AG04450 (cell line): ENCODE data around the gene CETN2. TPM values are rescaled to one million over a fixed set of nuclear protein-coding genes. Genes with fewer than 3 reads are reported as not detected.

Experiments
- CTCF ChIA-PET: fragments of 300-600, 350-600 bp; formaldehyde crosslinking; extraction: SDS; loops from one replicate; lab custom pipeline; 2022; ENCODE audit warnings: antibody characterized with exemption, inconsistent platforms; lab: Charles Lee
- POLR2A ChIA-PET: fragments of 350-600 bp; formaldehyde crosslinking; extraction: SDS; loops from one replicate; lab custom pipeline; 2021; ENCODE audit warnings: antibody characterized with exemption, inconsistent platforms; lab: Yijun Ruan, JAX
- DNase-seq: peaks from one replicate; pipeline ENCODE4 v3.0.0-alpha.2; 2011; ENCODE audit warnings: low read depth, low spot score
- H3K27ac ChIP-seq: one replicate; pipeline ENCODE4 v1.5.1; 2012; ENCODE audit warnings: low read depth, low read length, control low read depth
- H3K27me3 ChIP-seq: one replicate; pipeline ENCODE4 v1.6.0; 2012; ENCODE audit warnings: low read length; ENCODE audit not compliant: control insufficient read depth, insufficient read depth
- H3K4me3 ChIP-seq: 2 replicates; pipeline ENCODE4 v1.5.1; 2011; ENCODE audit warnings: mild to moderate bottlenecking, low read depth, low read length, control low read depth
- H3K9me3 ChIP-seq: 2 replicates; pipeline ENCODE4 v1.5.1; 2012; ENCODE audit warnings: low read length; ENCODE audit not compliant: control insufficient read depth, insufficient read depth
- polyA minus RNA-seq: library from RNA; depleted of rRNA, polyadenylated mRNA; stranded (reverse); fragments of >200 nt; gene quantifications from 2 replicates; pipeline ENCODE4 v1.2.3, GENCODE V29; 2011; rRNA and poly(A)+ RNA removed
- polyA plus RNA-seq: library from polyadenylated mRNA; depleted of rRNA; stranded (reverse); fragments of >200 nt; gene quantifications from 2 replicates; pipeline ENCODE4 v1.2.3, GENCODE V29; 2011; rRNA removed
- TF ChIP-seq, protein P1 (sequence below): IDR thresholded peaks from 2 replicates; pipeline ENCODE4 v1.5.1; 2011; ENCODE audit warnings: low read depth, low read length, control low read depth, inconsistent platforms

Gene CETN2
- 53.8 and 70.9 TPM in 2 replicates for polyA plus RNA-seq
- 7.1 and 11.1 TPM in 2 replicates for polyA minus RNA-seq

DNA sequence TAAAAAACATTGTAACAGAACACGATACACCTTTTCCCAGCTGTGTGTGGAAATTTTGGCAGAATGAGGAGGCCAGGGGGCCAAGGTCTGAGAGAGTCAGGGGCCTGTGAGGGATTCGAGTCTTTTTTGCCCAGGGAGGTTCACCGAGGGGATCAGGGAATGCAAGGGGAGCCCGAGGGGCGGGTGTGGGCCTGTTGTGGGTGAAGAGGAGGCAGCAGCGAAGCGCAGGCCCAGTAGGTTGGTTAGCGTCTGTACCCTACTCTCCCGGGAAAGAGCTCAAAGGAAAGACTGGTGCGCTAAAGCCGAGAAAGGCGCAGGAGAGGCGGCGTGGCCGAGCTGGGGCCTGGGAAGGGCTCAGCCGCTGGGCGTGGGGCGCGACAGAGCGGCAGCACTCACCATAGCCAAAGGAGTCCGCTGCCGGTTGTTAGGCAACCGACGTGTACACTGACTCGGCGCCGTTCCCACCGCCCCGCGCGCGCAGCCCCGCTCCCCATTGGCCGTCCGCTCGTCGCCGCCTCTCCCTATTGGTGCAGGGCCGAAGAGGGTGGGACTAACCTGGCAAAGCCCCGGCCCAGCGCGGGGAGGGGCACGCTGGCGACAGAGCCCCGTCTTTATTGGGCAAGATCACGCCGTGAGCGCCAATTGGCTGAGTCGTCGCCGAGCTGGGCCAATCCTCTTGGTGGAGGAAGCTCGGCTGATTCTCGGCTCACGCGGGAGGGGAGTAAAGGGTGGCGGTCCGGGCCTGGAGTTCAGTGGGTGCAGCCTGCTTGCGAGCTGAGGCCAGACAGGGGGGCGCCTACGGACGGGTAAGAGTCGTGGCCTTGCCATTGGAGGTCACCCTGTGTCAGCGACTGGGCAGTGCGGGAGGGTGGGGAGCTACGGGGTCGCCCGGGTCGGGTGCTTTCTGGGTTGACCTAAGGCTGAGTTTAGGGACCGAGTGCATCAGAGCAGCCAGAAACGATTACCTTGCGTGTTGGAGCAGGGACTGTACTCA is at the start of gene CETN2, which contains the start of gene NSDHL:
Gene CETN2, minus strand, starts transcription at position 446 of the 994 bp plus-strand sequence. Its CDS starts 47 bp downstream, at position 399.
Gene NSDHL, plus strand, starts transcription at position 752 of the 994 bp plus-strand sequence. CDS start 15,262 bp downstream, outside the sequence.
- Histone ChIP-seq H3K4me3 (peak within 1 kb of the TSS; percentile 72), H3K27ac (no peak within 1 kb of the TSS), H3K9me3 (no peaks in the 10 kb centered on the region), H3K27me3 (no peaks in the 10 kb centered on the region)
- ChIA-PET POLR2A (interaction anchor here (1.0 kb wide), 1 partner anchor 12 kb away, joined by 4 read pairs; no protein-coding TSS in a partner anchor), CTCF (interaction anchor here (1.3 to 2.1 kb wide), 3 partner anchors 9 to 111 kb away, joined by 3 to 11 read pairs (median 4); no protein-coding TSS in a partner anchor)
- peak; percentile 88 for DNase-seq
- TF ChIP-seq, protein P1, sequence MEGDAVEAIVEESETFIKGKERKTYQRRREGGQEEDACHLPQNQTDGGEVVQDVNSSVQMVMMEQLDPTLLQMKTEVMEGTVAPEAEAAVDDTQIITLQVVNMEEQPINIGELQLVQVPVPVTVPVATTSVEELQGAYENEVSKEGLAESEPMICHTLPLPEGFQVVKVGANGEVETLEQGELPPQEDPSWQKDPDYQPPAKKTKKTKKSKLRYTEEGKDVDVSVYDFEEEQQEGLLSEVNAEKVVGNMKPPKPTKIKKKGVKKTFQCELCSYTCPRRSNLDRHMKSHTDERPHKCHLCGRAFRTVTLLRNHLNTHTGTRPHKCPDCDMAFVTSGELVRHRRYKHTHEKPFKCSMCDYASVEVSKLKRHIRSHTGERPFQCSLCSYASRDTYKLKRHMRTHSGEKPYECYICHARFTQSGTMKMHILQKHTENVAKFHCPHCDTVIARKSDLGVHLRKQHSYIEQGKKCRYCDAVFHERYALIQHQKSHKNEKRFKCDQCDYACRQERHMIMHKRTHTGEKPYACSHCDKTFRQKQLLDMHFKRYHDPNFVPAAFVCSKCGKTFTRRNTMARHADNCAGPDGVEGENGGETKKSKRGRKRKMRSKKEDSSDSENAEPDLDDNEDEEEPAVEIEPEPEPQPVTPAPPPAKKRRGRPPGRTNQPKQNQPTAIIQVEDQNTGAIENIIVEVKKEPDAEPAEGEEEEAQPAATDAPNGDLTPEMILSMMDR, result no peak

DNA sequence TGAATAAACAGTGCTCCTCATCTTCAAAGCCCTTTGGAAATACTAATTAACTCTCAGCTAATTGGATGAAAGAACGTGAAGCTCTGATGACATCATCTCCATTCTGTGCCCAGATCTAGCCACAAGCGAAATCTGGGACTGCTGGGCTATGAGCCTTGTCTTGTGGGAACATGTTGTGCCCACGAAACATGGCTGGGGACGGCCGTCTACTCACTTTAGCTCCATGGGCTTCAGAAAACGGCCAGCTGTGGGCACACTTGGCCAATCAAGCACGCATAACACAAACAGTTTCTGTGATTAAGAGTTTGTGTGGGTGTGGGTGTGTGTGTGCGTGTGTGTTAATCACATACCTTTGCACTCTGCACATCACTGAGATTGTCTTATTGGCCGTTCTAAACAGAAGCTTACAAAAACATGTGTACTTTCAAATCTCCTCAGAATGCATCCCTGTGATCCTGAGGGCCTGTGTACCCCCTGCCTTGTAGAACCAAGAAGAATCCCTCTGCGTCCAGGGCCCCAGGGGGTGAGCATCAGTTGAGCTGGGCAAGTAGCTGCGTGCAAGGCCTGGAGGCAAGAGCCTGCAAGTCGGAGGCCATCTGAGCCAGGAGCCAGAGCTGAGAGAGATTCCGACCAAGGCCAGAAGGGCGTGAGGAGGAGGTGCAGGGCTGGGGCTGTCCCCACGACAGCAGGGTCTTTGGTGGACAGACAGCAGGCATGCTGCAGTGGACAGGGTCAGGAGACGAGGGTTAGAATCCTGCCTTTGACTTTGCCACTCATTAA is 48.6 kb upstream of the CETN2 start:
- H3K27me3 ChIP-seq, result peaks cover 2% of the 10 kb centered on the region

DNA sequence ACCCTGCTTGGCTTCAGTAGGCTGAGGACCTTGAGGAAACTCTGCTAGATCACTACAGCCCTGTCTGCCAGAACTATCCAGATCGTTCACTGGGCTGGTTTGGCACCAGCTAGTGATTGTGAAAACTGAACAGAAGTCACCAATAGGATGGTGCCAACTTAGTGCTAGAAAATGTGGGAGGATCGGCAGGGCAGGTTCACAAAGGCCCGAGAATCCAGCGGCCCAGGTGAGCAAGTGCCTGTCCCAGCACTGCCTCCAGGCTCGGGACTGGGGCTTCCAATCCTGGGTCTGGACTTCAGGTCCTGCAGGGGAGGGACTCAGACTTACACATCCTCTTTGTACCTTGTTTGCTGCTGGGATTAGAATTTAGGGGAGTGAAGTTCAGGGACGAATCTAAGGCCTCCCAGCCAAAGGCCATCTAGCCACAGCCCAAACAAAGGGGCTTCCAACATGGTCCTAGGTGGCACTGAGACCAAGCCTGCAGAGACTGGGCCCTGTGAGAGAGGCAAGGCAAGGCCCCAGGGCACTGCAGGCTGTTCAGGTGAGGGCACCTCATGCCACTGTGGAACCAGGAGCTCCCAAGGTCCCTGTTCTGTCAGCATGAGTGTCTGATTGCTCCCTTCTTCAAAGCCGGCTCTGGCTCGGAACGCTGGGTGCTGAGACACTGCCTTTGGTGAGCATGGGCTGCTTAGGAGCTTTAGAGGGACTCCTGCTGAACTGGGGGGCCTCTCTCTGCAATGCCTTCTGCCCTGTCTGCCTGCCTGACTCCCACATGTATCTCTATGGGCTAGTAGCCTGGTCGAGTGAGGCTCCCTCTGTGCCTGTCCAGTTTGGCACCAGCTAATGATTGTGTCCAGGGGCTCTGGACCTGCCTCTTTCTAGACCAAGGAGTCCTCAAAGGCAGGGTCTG is 46.6 kb upstream of the CETN2 start:
- CTCF ChIA-PET, result interaction anchor here (0.9 kb wide), 1 partner anchor 17 kb away, joined by 3 read pairs; no protein-coding TSS in a partner anchor
- no peak for DNase-seq
- H3K27me3 ChIP-seq, result peaks cover 2% of the 10 kb centered on the region
- H3K27ac ChIP-seq, result no peak overlapping the region
- H3K9me3 ChIP-seq, result no peaks in the 10 kb centered on the region
- TF ChIP-seq, protein P1, result no peak
- H3K4me3 ChIP-seq, result no peak overlapping the region
- POLR2A ChIA-PET, result no interaction called here

More for the DNA sequence above, 48.6 kb upstream of the CETN2 start:
- Histone ChIP-seq H3K27ac (no peak overlapping the region), H3K4me3 (no peak overlapping the region), H3K9me3 (no peaks in the 10 kb centered on the region)
- DNase-seq, result no peak
- ChIA-PET POLR2A (no interaction called here), CTCF (interaction anchor here (0.6 to 0.9 kb wide), 2 partner anchors 39 to 79 kb away, joined by 3 read pairs; no protein-coding TSS in a partner anchor)
- TF ChIP-seq, protein P1, result no peak

DNA sequence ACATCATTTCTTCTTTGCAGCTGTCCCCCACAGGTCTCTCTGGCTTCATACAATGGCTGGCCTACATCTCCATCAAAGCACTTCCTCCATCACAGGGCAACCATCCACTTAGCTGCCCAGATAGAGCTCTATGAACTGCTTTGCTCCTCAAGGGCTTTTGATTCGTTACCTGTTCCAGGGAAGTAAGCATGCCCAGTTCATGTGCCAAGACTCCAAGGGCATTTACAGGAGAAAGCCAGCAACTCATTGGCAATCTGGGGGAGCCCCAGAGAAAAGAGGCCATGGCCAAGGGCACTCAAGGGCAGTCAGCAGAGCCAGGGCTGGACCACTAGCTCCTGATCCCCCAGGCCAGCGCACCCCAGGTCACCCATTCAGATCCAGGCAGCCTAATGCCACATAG is 42.8 kb upstream of the CETN2 start:
- Histone ChIP-seq H3K27ac (no peak overlapping the region), H3K27me3 (peaks cover 2% of the 10 kb centered on the region), H3K4me3 (no peak overlapping the region), H3K9me3 (no peaks in the 10 kb centered on the region)
- TF ChIP-seq, protein P1, result no peak
- POLR2A ChIA-PET, result no interaction called here
- DNase-seq, result no peak
- CTCF ChIA-PET, result no interaction called here
